HUES48 (cell line): ENCODE results near the gene INO80D.
"Not testable (repeated sequence)": the region's sequence is repeated elsewhere in the genome, so short reads cannot be mapped to it uniquely, and the experiment has no call there.

Experiments used
- H3K27ac ChIP-seq: one replicate; pipeline ENCODE4 v1.7.0; 2013; ENCODE audit warnings: low read depth, low read length, inconsistent platforms
- H3K27me3 ChIP-seq: 2 replicates; pipeline ENCODE4 v1.6.1; 2013; ENCODE audit warnings: mild to moderate bottlenecking, low read length; ENCODE audit not compliant: control insufficient read depth, insufficient read depth
- H3K36me3 ChIP-seq: 2 replicates; pipeline ENCODE4 v1.6.1; 2013; ENCODE audit warnings: low read length; ENCODE audit not compliant: control insufficient read depth, insufficient read depth
- H3K4me1 ChIP-seq: 2 replicates; pipeline ENCODE4 v1.6.1; 2013; ENCODE audit warnings: mild to moderate bottlenecking, low read length; ENCODE audit not compliant: control insufficient read depth, insufficient read depth
- H3K4me3 ChIP-seq: 2 replicates; pipeline ENCODE4 v1.5.1; 2013; ENCODE audit warnings: mild to moderate bottlenecking, low read depth, low read length
- H3K9ac ChIP-seq: 2 replicates; pipeline ENCODE4 v1.6.1; 2013; ENCODE audit warnings: mild to moderate bottlenecking, low read depth, low read length, moderate library complexity
- H3K9me3 ChIP-seq: 2 replicates; pipeline ENCODE4 v1.6.1; 2013; ENCODE audit warnings: low read length; ENCODE audit not compliant: control insufficient read depth, insufficient read depth

INO80D gene

DNA sequence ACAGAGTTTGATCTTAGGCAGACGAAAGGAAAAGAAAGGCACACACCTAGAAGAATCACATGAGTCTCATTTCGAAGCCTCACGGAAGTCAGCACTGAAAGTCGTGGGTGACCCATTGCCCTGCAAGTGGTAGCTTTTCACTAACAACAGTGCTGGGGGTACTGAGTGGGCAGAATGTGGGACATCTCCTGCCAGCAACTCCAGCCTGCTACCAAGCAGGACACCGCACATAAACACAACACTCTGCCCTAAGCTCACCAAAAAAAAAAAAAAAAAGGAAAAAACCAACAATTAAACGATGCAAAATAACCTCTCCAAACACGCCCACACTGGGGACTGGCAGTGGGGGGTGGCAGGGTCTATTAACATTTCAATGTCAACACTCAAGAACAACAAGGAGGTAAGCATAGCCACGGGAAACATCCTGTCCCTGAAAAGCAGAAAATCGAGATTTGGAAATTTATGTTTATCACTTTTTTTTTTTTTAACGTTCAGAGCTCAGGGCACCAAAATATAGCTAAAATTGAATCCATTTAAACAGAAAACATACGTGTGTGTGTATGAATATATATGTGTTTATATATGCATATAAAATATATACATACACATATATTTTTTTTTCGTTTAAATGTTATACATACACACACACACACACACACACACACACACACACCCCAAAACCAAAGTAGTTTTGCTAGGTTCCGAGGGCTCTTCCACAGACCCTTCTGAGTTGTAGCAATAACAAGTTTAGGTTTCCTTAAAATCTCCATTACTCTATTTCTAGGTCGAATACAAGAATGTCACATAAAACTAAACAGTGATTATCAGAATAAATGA is 2.2 kb downstream of the INO80D start:
- Histone ChIP-seq H3K4me1 (peaks cover 35% of the 10 kb centered on the region), H3K9ac (peak overlapping the region; percentile 88), H3K4me3 (peak overlapping the region; percentile 86), H3K9me3 (0 out of 2 replicates have a peak, but pooled peaks cover 2% of the 10 kb centered on the region), H3K36me3 (peaks cover 7% of the 10 kb centered on the region), H3K27me3 (no peaks in the 10 kb centered on the region), H3K27ac (peak overlapping the region; percentile 97)

DNA sequence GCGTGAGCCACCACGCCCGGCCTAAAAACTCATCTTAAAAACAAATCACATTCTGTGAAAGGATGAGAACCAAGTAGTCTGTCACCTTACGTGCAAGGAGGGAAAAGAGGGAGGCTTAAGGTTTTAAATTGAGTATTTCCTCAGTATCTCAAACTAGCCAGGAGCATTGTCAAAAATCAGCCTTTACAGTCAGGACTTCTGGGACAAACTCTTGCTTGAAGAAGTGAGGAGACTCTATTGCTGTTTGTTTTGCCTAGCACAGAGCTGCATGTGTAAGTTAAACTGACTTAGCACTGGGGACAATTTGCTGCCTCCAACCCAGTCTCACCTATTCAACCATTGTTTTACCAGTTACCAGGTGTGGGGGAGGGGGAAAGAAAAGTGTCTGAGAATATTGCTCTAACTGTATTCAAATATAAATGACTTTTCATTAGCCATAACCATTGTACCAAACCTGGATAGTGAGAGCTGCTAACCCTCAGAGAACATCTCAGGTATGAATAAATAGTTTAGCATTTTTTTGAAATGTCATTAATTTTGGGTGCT is 3.6 kb downstream of the INO80D start:
- peak overlapping the region; percentile 62 for H3K9ac ChIP-seq
- H3K36me3 ChIP-seq, result no peaks in the 10 kb centered on the region
- no peaks in the 10 kb centered on the region for H3K27me3 ChIP-seq
- peaks cover 44% of the 10 kb centered on the region for H3K4me1 ChIP-seq
- peak overlapping the region; percentile 97 for H3K27ac ChIP-seq
- no peaks in the 10 kb centered on the region for H3K9me3 ChIP-seq
- peak overlapping the region; percentile 86 for H3K4me3 ChIP-seq

DNA sequence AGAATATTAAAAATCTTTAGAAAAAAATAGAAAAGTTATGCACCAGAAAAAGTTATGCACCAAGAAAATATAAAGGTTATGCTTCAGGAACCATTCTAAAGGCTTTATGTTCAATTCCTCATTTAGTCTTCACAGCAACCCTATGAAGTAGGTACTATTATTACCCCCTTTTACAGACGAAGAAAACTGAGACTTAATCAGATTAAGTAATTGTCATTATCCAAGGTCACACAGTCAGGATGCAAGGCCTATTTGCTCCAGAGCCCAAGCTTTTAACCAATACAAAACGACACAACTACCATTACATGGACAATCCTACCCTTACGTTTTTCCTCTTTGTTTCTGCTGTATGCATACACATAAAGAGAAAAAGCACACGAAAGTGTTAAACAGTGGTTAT is 5.0 kb downstream of the INO80D start:
- H3K4me1 ChIP-seq, result peaks cover 46% of the 10 kb centered on the region
- no peak overlapping the region for H3K9ac ChIP-seq
- H3K4me3 ChIP-seq, result no peak overlapping the region; the same call in 1 of the 2 replicates
- no peaks in the 10 kb centered on the region for H3K36me3 ChIP-seq
- H3K27me3 ChIP-seq, result no peaks in the 10 kb centered on the region
- peak overlapping the region; percentile 3 for H3K27ac ChIP-seq
- no peaks in the 10 kb centered on the region for H3K9me3 ChIP-seq

DNA sequence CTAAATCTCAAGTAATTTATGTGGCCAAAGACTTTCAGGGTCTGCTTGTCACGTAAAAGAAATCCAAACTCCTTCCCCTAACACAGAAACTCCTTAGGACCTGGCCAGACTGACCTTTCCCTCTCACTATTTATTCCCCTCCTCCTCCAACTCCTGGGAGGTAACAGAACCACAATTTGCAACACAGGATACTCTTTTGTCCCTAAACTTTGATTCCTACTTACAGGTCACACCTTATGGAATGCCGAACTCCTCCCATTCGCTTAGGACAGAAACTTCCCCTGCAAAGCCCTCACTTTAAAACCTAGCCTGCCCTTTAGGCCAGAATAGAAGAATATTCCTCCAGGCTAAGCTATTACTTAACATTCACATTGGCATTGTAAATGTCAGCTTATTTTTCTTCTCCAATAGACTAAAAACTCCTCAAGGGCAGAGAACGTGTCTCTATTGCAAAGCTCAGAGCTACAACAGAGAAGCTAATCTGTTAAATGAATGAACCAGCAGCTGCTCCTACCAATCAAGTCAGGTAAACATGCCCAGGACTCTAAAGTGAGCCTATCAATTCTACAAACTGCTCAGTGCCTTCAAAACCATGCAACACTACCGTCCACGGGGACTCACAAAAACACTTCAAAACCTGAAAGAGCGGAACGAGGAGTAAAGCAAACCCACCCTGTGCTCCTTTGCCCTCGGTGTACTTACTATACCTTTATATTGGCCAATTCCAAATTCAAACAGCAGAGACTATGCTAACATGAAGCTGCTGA is 6.1 kb downstream of the INO80D start:
- H3K4me1 ChIP-seq, result peaks cover 46% of the 10 kb centered on the region
- H3K9ac ChIP-seq, result peak overlapping the region; percentile 57
- no peaks in the 10 kb centered on the region for H3K36me3 ChIP-seq
- peak overlapping the region; percentile 48 for H3K4me3 ChIP-seq
- no peaks in the 10 kb centered on the region for H3K9me3 ChIP-seq
- peak overlapping the region; percentile 87 for H3K27ac ChIP-seq
- no peaks in the 10 kb centered on the region for H3K27me3 ChIP-seq

DNA sequence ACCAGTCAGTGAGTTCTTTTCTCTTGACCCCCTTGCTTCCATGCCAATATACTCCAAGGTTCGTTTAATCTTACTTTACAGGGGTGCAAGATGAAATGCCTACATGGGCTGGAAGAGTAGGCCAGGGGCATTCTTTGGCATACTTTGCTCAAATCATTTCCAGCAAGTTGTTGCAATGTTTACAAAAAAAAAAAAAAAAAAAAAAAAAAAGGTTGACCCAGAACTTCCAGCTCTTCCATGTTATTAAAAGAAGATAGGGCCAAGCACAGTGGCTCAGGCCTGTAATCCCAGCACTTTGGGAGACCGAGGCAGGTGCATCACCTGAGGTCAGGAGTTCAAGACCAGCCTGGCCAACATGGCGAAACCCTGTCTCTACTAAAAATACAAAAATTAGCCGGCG is 8.1 kb downstream of the INO80D start:
- not testable (repeated sequence) for H3K27me3 ChIP-seq, H3K9me3 ChIP-seq, H3K4me3 ChIP-seq, H3K9ac ChIP-seq, H3K36me3 ChIP-seq
- peaks cover 46% of the 10 kb centered on the region for H3K4me1 ChIP-seq
- H3K27ac ChIP-seq, result peak overlapping the region; percentile 0

DNA sequence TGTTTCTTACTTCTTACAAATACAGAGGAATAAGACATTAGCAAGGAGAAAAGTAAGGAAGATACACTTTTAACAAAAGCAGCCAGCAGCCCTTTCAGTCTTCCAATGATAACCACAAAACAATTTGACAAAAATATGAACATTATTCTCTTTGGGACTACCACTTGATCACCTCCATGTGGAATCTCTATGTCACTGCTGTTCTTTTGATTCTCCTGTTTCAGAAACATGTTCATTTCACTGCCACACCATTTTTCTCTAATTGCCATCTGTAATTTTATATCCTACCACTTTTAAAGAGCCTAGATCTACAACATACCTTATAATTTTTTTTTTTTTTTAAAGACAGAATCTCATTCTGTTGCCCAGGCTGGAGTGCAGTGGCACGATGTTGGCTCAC is 10.9 kb downstream of the INO80D start:
- peak overlapping the region; percentile 20 for H3K27ac ChIP-seq
- peaks cover 8% of the 10 kb centered on the region; the same call in 1 of the 2 replicates for H3K36me3 ChIP-seq

DNA sequence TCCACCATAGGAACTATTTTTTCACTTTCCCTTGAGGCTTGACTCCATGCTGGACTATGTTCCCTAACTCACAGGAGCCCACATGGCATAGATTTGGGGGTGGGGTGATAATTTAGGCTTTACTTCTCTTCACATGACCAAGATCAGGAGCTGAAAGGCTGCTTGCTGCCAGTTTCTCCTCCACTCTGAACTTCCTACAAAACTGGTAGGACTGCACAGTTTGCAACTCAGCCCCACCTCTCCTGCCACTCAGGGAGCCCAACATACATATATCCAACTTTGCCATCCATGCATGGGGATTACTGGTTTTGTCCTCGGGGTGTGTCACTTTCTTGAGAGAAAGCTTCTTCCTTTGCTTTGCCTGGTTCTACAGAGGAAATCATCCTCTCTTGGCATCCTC is 14.2 kb downstream of the INO80D start:
- Histone ChIP-seq H3K4me1 (peaks cover 6% of the 10 kb centered on the region), H3K27me3 (no peaks in the 10 kb centered on the region), H3K4me3 (no peak overlapping the region), H3K9me3 (no peaks in the 10 kb centered on the region), H3K36me3 (peaks cover 8% of the 10 kb centered on the region; the same call in 1 of the 2 replicates), H3K9ac (no peak overlapping the region), H3K27ac (no peak overlapping the region)

More for the DNA sequence above, 10.9 kb downstream of the INO80D start:
- Histone ChIP-seq H3K9ac (no peak overlapping the region), H3K4me1 (peaks cover 25% of the 10 kb centered on the region), H3K27me3 (no peaks in the 10 kb centered on the region), H3K9me3 (no peaks in the 10 kb centered on the region), H3K4me3 (no peak overlapping the region)

DNA sequence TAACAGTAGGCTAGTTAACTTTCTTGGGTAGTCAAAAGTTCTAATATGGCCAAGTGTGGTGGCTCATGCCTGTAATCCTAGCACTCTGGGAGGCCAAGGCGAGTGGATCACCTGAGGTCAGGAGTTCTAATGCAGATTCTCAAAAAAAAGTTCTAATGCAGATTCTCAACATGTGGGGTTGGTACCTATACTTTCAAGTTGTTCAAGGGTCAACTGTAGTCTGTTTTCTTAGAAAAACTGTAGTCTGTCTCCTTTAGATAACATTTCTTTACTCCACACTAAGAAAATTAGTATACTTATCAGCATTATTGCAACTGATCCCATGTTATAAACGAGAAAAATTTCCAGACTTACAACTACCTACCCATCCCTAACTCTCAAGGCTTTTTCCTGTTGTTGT is 16.6 kb downstream of the INO80D start:
- H3K4me3 ChIP-seq, result no peak overlapping the region
- no peaks in the 10 kb centered on the region for H3K27me3 ChIP-seq
- no peak overlapping the region for H3K9ac ChIP-seq
- peaks cover 6% of the 10 kb centered on the region for H3K4me1 ChIP-seq
- peaks cover 8% of the 10 kb centered on the region; the same call in 1 of the 2 replicates for H3K36me3 ChIP-seq
- H3K9me3 ChIP-seq, result no peaks in the 10 kb centered on the region
- H3K27ac ChIP-seq, result no peak overlapping the region

DNA sequence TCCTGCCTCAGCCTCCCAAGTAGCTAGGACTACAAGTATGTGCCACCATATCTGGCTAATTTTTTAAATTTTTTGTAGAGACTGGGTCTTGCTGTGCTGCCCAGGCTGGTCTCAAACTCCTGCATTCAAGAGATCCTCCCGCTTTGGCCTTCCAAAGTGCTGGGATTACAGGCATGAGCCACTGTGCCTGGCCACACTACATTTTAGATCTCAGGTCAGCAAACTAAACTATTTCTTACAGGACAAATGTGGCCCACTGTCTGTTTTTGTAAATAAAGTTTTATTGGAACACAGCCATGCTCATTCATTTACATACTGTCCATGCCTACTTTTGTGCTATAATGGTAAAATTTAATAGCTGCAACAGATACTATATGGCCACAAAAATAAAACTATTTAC is 17.8 kb downstream of the INO80D start:
- no peaks in the 10 kb centered on the region for H3K9me3 ChIP-seq

DNA sequence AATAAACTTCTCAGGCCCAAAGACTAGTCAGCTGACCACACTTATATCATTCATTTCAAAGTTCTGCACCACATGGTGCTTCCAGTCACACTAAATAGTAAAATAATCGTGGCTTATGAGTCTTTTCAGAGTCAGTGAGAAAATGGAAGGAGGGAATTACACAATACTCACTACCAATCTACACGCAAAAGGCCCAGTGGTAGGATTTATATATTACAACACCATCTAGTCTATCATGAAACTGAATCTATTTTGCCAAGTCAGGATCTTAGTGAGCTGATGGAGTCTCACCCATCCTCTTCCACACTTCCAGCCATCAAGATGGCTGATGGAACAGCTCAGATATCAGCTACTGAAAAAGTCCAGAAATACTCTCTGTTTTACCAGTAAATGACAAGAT is 21.9 kb downstream of the INO80D start:
- no peaks in the 10 kb centered on the region for H3K4me1 ChIP-seq
- no peak overlapping the region for H3K9ac ChIP-seq
- peaks cover 40% of the 10 kb centered on the region for H3K36me3 ChIP-seq
- no peaks in the 10 kb centered on the region for H3K9me3 ChIP-seq
- H3K4me3 ChIP-seq, result no peak overlapping the region
- H3K27ac ChIP-seq, result no peak overlapping the region
- no peaks in the 10 kb centered on the region for H3K27me3 ChIP-seq

More for the DNA sequence above, 17.8 kb downstream of the INO80D start:
- H3K27me3 ChIP-seq, result no peaks in the 10 kb centered on the region
- peaks cover 3% of the 10 kb centered on the region; the same call in 1 of the 2 replicates for H3K36me3 ChIP-seq
- H3K4me3 ChIP-seq, result no peak overlapping the region
- H3K4me1 ChIP-seq, result peaks cover 4% of the 10 kb centered on the region
- H3K27ac ChIP-seq, result no peak overlapping the region
- H3K9ac ChIP-seq, result no peak overlapping the region

DNA sequence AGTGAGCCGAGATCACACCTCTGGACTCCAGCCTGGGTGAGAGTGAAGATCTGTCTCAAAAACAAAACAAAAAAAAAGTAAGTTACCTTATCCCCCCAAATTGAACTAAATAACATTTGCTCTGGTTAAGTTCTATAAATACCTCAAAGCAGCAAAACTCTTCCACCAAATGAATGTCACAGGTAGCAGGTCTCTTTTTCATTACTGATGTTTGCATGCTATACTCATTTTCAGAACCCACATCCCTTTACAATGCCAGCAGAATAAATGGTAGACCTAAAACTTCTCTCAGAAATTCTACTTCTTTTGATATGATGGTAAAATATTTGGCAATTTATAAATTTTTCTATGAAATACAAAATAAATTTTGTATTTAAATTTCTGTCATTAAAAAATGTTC is 22.3 kb downstream of the INO80D start:
- Histone ChIP-seq H3K27ac (no peak overlapping the region), H3K36me3 (peaks cover 40% of the 10 kb centered on the region), H3K4me1 (no peaks in the 10 kb centered on the region), H3K4me3 (no peak overlapping the region), H3K27me3 (no peaks in the 10 kb centered on the region), H3K9ac (no peak overlapping the region), H3K9me3 (no peaks in the 10 kb centered on the region)
